ENCODE data around the gene RPS27A. TPM values are rescaled to one million over a fixed set of nuclear protein-coding genes. Genes with fewer than 3 reads are reported as not detected.

RPS27A gene
- total and polyA plus RNA-seq, 9 of the 15 experiments (the other 6 are each of a cell fraction or from before 2014, with no cell fraction given) = 1,383 to 3,282 (median 2,242) TPM

- peak; percentile 68 for TF ChIP-seq CCNT2 (IDR thresholded peaks at IDR 0.05; ENCODE audit: borderline replicate concordance, extremely low read depth, insufficient read length, low read depth, low read length)
- TF ChIP-seq CBX2 (IDR thresholded peaks at IDR 0.05; ENCODE audit: insufficient read depth, low read length, poor library complexity, severe bottlenecking) = no peak
- no peak for TF ChIP-seq RBM17 (IDR thresholded peaks at IDR 0.05; ENCODE audit: borderline replicate concordance, low read depth, low read length)
- TF ChIP-seq KAT2B (IDR thresholded peaks at IDR 0.05; ENCODE audit: low read depth, low read length) = no peak
- no peak for TF ChIP-seq HES1 (IDR thresholded peaks at IDR 0.05; ENCODE audit: low read depth)
- peak; percentile 48; the same call in 1 of the 2 replicates for TF ChIP-seq HCFC1 (IDR thresholded peaks at IDR 0.05; ENCODE audit: low read depth, low read length)
- no peak for TF ChIP-seq XRCC3 (IDR thresholded peaks at IDR 0.05)
- peak in 1 of 2 experiments; percentile 54; a peak in 2 of 4 replicates for TF ChIP-seq TBL1XR1 (IDR thresholded peaks at IDR 0.05; ENCODE audit: low read length in 2 of 2)
- no peak for TF ChIP-seq ATF3 (IDR thresholded peaks at IDR 0.05)
- TF ChIP-seq ATF3 (CRISPR knock-in tag; conservative IDR thresholded peaks at IDR 0.05) = no peak
- TF ChIP-seq NFATC3 (IDR thresholded peaks at IDR 0.05) = no peak
- TF ChIP-seq ARID3B (CRISPR knock-in tag; IDR thresholded peaks at IDR 0.05; ENCODE audit: borderline replicate concordance) = no peak
- no peak for TF ChIP-seq TRIM25 (IDR thresholded peaks at IDR 0.05; ENCODE audit: borderline replicate concordance)
- TF ChIP-seq MITF (IDR thresholded peaks at IDR 0.05) = no peak
- TF ChIP-seq CC2D1A (IDR thresholded peaks at IDR 0.05) = no peak
- TF ChIP-seq THAP12 (CRISPR knock-in tag; IDR thresholded peaks at IDR 0.05) = peak; percentile 80; the same call in 1 of the 2 replicates
- no peak for TF ChIP-seq BRF1 (IDR thresholded peaks at IDR 0.05; ENCODE audit: borderline replicate concordance, extremely low read depth, insufficient read length)
- TF ChIP-seq MAFG (tag; conservative IDR thresholded peaks at IDR 0.05) = no peak
These were observed 49.8 kb downstream of the RPS27A start (continued) for GRCh38 chr2:55282110-55282917.
